OCI-LY1 (cell line): ENCODE measurements around the gene SYTL4.

Experiments
- EZH2 ChIP-seq: fragments of 200-600 bp; sonication (generic), shearing (Covaris generic); IDR thresholded peaks from 2 replicates; pipeline ENCODE4 v1.8.0; 2017; ENCODE audit warnings: borderline replicate concordance, mixed run types, mild to moderate bottlenecking, antibody characterized with exemption, low read length, moderate library complexity, mixed read lengths
- TF ChIP-seq, protein P1 (sequence below): fragments of 200-600 bp; sonication (generic), shearing (Covaris generic); IDR thresholded peaks from 2 replicates; pipeline ENCODE4 v1.5.1; 2017; ENCODE audit warnings: mild to moderate bottlenecking, antibody characterized with exemption, low read length, moderate library complexity, mixed read lengths

GRCh38 chrX:100635040-100635439 lies 96.9 kb downstream of the SYTL4 start:
- TF ChIP-seq, protein P1, sequence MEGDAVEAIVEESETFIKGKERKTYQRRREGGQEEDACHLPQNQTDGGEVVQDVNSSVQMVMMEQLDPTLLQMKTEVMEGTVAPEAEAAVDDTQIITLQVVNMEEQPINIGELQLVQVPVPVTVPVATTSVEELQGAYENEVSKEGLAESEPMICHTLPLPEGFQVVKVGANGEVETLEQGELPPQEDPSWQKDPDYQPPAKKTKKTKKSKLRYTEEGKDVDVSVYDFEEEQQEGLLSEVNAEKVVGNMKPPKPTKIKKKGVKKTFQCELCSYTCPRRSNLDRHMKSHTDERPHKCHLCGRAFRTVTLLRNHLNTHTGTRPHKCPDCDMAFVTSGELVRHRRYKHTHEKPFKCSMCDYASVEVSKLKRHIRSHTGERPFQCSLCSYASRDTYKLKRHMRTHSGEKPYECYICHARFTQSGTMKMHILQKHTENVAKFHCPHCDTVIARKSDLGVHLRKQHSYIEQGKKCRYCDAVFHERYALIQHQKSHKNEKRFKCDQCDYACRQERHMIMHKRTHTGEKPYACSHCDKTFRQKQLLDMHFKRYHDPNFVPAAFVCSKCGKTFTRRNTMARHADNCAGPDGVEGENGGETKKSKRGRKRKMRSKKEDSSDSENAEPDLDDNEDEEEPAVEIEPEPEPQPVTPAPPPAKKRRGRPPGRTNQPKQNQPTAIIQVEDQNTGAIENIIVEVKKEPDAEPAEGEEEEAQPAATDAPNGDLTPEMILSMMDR = no peak
- TF ChIP-seq EZH2 = no peak
